ENCODE results near the gene MECR.

Gene MECR

GRCh38 chr1:29171521-29171920, 59.2 kb downstream of the MECR start:
- no peak overlapping the region for H3K4me3 ChIP-seq (ENCODE audit: low read length)
- no peak for TF ChIP-seq CTCF (conservative IDR thresholded peaks at IDR 0.05; ENCODE audit: low read depth, low read length)
- no peak for DNase-seq (ENCODE audit: low read depth)

GRCh38 chr1:29171089-29171488, 59.6 kb downstream of the MECR start:
- no peak for DNase-seq (ENCODE audit: low read depth)
- TF ChIP-seq CTCF (conservative IDR thresholded peaks at IDR 0.05; ENCODE audit: low read depth, low read length) = no peak
- no peak overlapping the region for H3K4me3 ChIP-seq (ENCODE audit: low read length)

- DNase-seq (ENCODE audit: low read depth) = no peak
- H3K4me3 ChIP-seq (ENCODE audit: low read length) = no peak overlapping the region
- TF ChIP-seq CTCF (conservative IDR thresholded peaks at IDR 0.05; ENCODE audit: low read depth, low read length) = no peak
Measured at GRCh38 chr1:29169976-29170375, 60.8 kb downstream of the MECR start.

GRCh38 chr1:29167904-29168303, 62.8 kb downstream of the MECR start:
- DNase-seq (ENCODE audit: low read depth) = no peak
- TF ChIP-seq CTCF (conservative IDR thresholded peaks at IDR 0.05; ENCODE audit: low read depth, low read length) = no peak
- H3K4me3 ChIP-seq (ENCODE audit: low read length) = no peak overlapping the region

- no peak overlapping the region for H3K4me3 ChIP-seq (ENCODE audit: low read length)
- no peak for TF ChIP-seq CTCF (conservative IDR thresholded peaks at IDR 0.05; ENCODE audit: low read depth, low read length)
- DNase-seq (ENCODE audit: low read depth) = no peak
Measured at GRCh38 chr1:29166291-29166878, 64.3 kb downstream of the MECR start.

GRCh38 chr1:29164588-29164987, 66.1 kb downstream of the MECR start:
- H3K4me3 ChIP-seq (ENCODE audit: low read length) = no peak overlapping the region
- no peak for TF ChIP-seq CTCF (conservative IDR thresholded peaks at IDR 0.05; ENCODE audit: low read depth, low read length)
- DNase-seq (ENCODE audit: low read depth) = no peak

- TF ChIP-seq CTCF (conservative IDR thresholded peaks at IDR 0.05; ENCODE audit: low read depth, low read length) = no peak
- no peak for DNase-seq (ENCODE audit: low read depth)
- no peak overlapping the region for H3K4me3 ChIP-seq (ENCODE audit: low read length)
Measured at GRCh38 chr1:29162476-29163138, 68.1 kb downstream of the MECR start.

Measured in retinal pigment epithelial cell (primary cell).